ENCODE data around the gene TMPRSS9. TPM values are rescaled to one million over a fixed set of nuclear protein-coding genes. Genes with fewer than 3 reads are reported as not detected.

Gene TMPRSS9
- polyA plus RNA-seq, 1 donor (not counting 4 experiments of a cell fraction or from before 2014, with no cell fraction given): not detected

- H3K9me1 ChIP-seq (ENCODE audit: control insufficient read depth, extremely low read depth, insufficient read depth, low read length): no peaks in the 10 kb centered on the region
- H3K9ac ChIP-seq (ENCODE audit: control insufficient read depth, extremely low read depth, insufficient read depth, low read length): no peak overlapping the region
- TF ChIP-seq EZH2 (IDR thresholded peaks at IDR 0.05; ENCODE audit: low read length): no peak
- TF ChIP-seq CTCF (optimal IDR thresholded peaks at IDR 0.05 in 1 of 3, IDR thresholded peaks at IDR 0.05 in 1 of 3, conservative IDR thresholded peaks at IDR 0.05 in 1 of 3; ENCODE audit: extremely low read depth in 1 of 3, insufficient read depth in 2 of 3, low read length in 3 of 3): no peak
- no peak overlapping the region for H3K4me2 ChIP-seq (ENCODE audit: control insufficient read depth, extremely low read depth, insufficient read depth, low read depth, low read length)
- peaks cover 3% of the 10 kb centered on the region for H3K9me3 ChIP-seq (ENCODE audit: control insufficient read depth, low read depth, low read length)
- no peak overlapping the region for H3K27ac ChIP-seq (ENCODE audit: control insufficient read depth, insufficient read depth, low read length)
- H3K36me3 ChIP-seq (ENCODE audit: control insufficient read depth in 2 of 2, extremely low read depth in 1 of 2, insufficient read depth in 2 of 2, low read length in 2 of 2): no peaks in the 10 kb centered on the region
- DNase-seq (ENCODE audit: low read depth, low spot score): no peak
- no peak overlapping the region for H2AFZ ChIP-seq (ENCODE audit: control insufficient read depth, low read length)
- no peaks in the 10 kb centered on the region for H4K20me1 ChIP-seq (ENCODE audit: control insufficient read depth, extremely low read depth, insufficient read depth, low read length)
- no peaks in the 10 kb centered on the region for H3K79me2 ChIP-seq (ENCODE audit: control insufficient read depth, insufficient read depth, low read length)
- no peak overlapping the region for H3K4me3 ChIP-seq (ENCODE audit: control insufficient read depth in 2 of 3, extremely low read depth in 1 of 3, insufficient read depth in 2 of 3, low read depth in 1 of 3, low read length in 3 of 3)
- peaks cover 6% of the 10 kb centered on the region for H3K27me3 ChIP-seq (ENCODE audit: control insufficient read depth, extremely low read depth, insufficient read depth, low read length)
- no peaks in the 10 kb centered on the region for H3K4me1 ChIP-seq (ENCODE audit: control insufficient read depth, extremely low read depth, insufficient read depth, low read length)
- dilution Hi-C loops (cut with MboI; ENCODE audit: extremely low pct_ligation_motif_present, low sequenced_read_pairs): no loop called here
- FAIRE-seq: no peak
These were observed 11.6 kb downstream of the TMPRSS9 start for GRCh38 chr19:2371656-2372055.

GRCh38 chr19:2372076-2372612, 12.1 kb downstream of the TMPRSS9 start:
- Histone ChIP-seq H3K27ac (ENCODE audit: control insufficient read depth, insufficient read depth, low read length) (no peak overlapping the region), H3K9me3 (ENCODE audit: control insufficient read depth, low read depth, low read length) (peaks cover 3% of the 10 kb centered on the region), H3K36me3 (ENCODE audit: control insufficient read depth in 2 of 2, extremely low read depth in 1 of 2, insufficient read depth in 2 of 2, low read length in 2 of 2) (no peaks in the 10 kb centered on the region), H3K79me2 (ENCODE audit: control insufficient read depth, insufficient read depth, low read length) (no peaks in the 10 kb centered on the region), H3K4me3 (ENCODE audit: control insufficient read depth in 2 of 3, extremely low read depth in 1 of 3, insufficient read depth in 2 of 3, low read depth in 1 of 3, low read length in 3 of 3) (no peak overlapping the region), H3K4me2 (ENCODE audit: control insufficient read depth, extremely low read depth, insufficient read depth, low read depth, low read length) (no peak overlapping the region), H3K4me1 (ENCODE audit: control insufficient read depth, extremely low read depth, insufficient read depth, low read length) (no peaks in the 10 kb centered on the region), H3K9me1 (ENCODE audit: control insufficient read depth, extremely low read depth, insufficient read depth, low read length) (no peaks in the 10 kb centered on the region), H3K9ac (ENCODE audit: control insufficient read depth, extremely low read depth, insufficient read depth, low read length) (no peak overlapping the region), H3K27me3 (ENCODE audit: control insufficient read depth, extremely low read depth, insufficient read depth, low read length) (peaks cover 6% of the 10 kb centered on the region), H2AFZ (ENCODE audit: control insufficient read depth, low read length) (no peak overlapping the region), H4K20me1 (ENCODE audit: control insufficient read depth, extremely low read depth, insufficient read depth, low read length) (no peaks in the 10 kb centered on the region)
- DNase-seq (ENCODE audit: low read depth, low spot score): no peak
- FAIRE-seq: no peak
- dilution Hi-C loops (cut with MboI; ENCODE audit: extremely low pct_ligation_motif_present, low sequenced_read_pairs): no loop called here
- TF ChIP-seq EZH2 (IDR thresholded peaks at IDR 0.05; ENCODE audit: low read length) (no peak), CTCF (optimal IDR thresholded peaks at IDR 0.05 in 1 of 3, IDR thresholded peaks at IDR 0.05 in 1 of 3, conservative IDR thresholded peaks at IDR 0.05 in 1 of 3; ENCODE audit: extremely low read depth in 1 of 3, insufficient read depth in 2 of 3, low read length in 3 of 3) (no peak)
